Measurements from ENCODE around the gene ZRANB1.

GRCh38 chr10:124997306-124997705 lies 55.4 kb downstream of the ZRANB1 start:
- TF ChIP-seq POLR2AphosphoS5 (IDR thresholded peaks at IDR 0.05; ENCODE audit: low read depth, low read length), result no peak
- no peak for TF ChIP-seq POLR2A (IDR thresholded peaks at IDR 0.05; ENCODE audit: low read depth, low read length)
- no peak for TF ChIP-seq TAF1 (IDR thresholded peaks at IDR 0.05; ENCODE audit: low read depth, low read length)
